ENCODE measurements around the gene TMEM167B. TPM values are rescaled to one million over a fixed set of nuclear protein-coding genes. Genes with fewer than 3 reads are reported as not detected.
"Not testable (repeated sequence)": the region's sequence is repeated elsewhere in the genome, so short reads cannot be mapped to it uniquely, and the experiment has no call there.

Gene TMEM167B
- total RNA-seq, 3 donors from 2014 or later (not counting 1 experiment from before 2014, with no cell fraction given): 61.2 to 73.0 (median 71.8) TPM

DNA sequence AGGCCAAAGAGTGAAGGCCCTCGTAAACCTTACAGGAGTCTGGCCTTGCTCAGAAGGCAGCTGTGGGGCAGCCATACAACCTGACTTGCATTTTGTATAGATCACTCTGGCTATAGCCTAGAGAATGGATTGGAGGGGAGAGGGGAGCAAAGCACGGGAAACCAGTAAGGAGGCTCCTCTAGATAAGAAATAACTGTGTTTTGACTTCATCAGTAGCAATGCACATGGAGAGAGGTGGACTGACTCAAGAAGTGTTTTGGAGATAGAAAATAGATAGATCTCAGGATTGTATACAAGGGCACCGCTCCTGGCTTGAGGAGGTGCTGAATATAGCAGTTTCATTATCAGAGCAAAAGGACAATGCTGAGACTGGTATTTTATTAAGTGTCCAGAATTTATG lies 49.8 kb downstream of the TMEM167B start:
- no peak overlapping the region for H3K4me3 Mint-ChIP-seq
- Histone ChIP-seq H3K36me3 (ENCODE audit: control insufficient read depth, insufficient read depth, low read length) (no peaks in the 10 kb centered on the region), H3K4me1 (ENCODE audit: control insufficient read depth, insufficient read depth, low read length) (no peaks in the 10 kb centered on the region), H3K4me3 (ENCODE audit: low read length) (no peak overlapping the region), H3K27ac (ENCODE audit: low read length) (no peak overlapping the region), H3K27me3 (ENCODE audit: control insufficient read depth, insufficient read depth, low read length) (no peaks in the 10 kb centered on the region), H3K9me3 (ENCODE audit: control insufficient read depth, insufficient read depth, low read length) (no peaks in the 10 kb centered on the region)
- ATAC-seq (no peak), DNase-seq (no peak)
- no peaks in the 10 kb centered on the region for H3K27me3 Mint-ChIP-seq (ENCODE audit: low read depth in 2 of 2)
- H3K27ac Mint-ChIP-seq: no peak overlapping the region
- TF ChIP-seq, protein P1, sequence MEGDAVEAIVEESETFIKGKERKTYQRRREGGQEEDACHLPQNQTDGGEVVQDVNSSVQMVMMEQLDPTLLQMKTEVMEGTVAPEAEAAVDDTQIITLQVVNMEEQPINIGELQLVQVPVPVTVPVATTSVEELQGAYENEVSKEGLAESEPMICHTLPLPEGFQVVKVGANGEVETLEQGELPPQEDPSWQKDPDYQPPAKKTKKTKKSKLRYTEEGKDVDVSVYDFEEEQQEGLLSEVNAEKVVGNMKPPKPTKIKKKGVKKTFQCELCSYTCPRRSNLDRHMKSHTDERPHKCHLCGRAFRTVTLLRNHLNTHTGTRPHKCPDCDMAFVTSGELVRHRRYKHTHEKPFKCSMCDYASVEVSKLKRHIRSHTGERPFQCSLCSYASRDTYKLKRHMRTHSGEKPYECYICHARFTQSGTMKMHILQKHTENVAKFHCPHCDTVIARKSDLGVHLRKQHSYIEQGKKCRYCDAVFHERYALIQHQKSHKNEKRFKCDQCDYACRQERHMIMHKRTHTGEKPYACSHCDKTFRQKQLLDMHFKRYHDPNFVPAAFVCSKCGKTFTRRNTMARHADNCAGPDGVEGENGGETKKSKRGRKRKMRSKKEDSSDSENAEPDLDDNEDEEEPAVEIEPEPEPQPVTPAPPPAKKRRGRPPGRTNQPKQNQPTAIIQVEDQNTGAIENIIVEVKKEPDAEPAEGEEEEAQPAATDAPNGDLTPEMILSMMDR (IDR thresholded peaks at IDR 0.05): no peak
- no peaks in the 10 kb centered on the region for H3K9me3 Mint-ChIP-seq
- intact Hi-C loops (cut with micrococcal nuclease): no loop called here
- WGBS (ENCODE audit: insufficient coverage): 98% methylated on average over 3 of the region's 3 CpGs
- H3K36me3 Mint-ChIP-seq: no peaks in the 10 kb centered on the region
- peaks cover 0 to 4% of the 10 kb centered on the region in 2 donors for H3K4me1 Mint-ChIP-seq

DNA sequence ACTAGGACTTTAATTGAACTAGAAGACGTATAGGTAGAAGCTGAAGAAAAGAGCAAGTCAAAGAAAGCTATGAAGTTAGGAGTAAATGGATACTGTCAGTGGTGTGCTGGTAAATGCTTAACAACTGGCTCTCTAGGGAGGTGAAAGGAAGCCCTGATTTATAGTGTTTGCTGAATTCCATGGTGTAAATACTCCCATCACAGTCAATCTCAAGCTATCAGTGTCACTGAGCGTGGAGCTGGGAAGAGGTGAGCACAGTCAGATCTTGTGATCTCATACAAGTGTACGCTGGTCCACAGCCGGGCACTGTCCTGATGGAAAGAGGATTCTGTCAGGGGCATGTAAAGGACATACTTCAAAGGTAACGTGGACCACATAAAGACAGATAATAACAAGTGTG lies 51.7 kb downstream of the TMEM167B start:
- Histone ChIP-seq H3K27ac (ENCODE audit: low read length) (no peak overlapping the region), H3K9me3 (ENCODE audit: control insufficient read depth, insufficient read depth, low read length) (no peaks in the 10 kb centered on the region), H3K4me3 (ENCODE audit: low read length) (no peak overlapping the region), H3K4me1 (ENCODE audit: control insufficient read depth, insufficient read depth, low read length) (no peaks in the 10 kb centered on the region), H3K27me3 (ENCODE audit: control insufficient read depth, insufficient read depth, low read length) (no peaks in the 10 kb centered on the region), H3K36me3 (ENCODE audit: control insufficient read depth, insufficient read depth, low read length) (no peaks in the 10 kb centered on the region)
- DNase-seq: no peak
- H3K4me3 Mint-ChIP-seq: no peak overlapping the region
- intact Hi-C loops (cut with micrococcal nuclease): no loop called here
- ATAC-seq: no peak
- H3K27me3 Mint-ChIP-seq (ENCODE audit: low read depth in 2 of 2): no peaks in the 10 kb centered on the region
- H3K27ac Mint-ChIP-seq: no peak overlapping the region
- TF ChIP-seq, protein P1 (IDR thresholded peaks at IDR 0.05): no peak
- no peaks in the 10 kb centered on the region for H3K9me3 Mint-ChIP-seq
- peaks cover 0 to 4% of the 10 kb centered on the region in 2 donors for H3K4me1 Mint-ChIP-seq
- H3K36me3 Mint-ChIP-seq: no peaks in the 10 kb centered on the region
- 95% methylated on average over 5 of the region's 5 CpGs for whole genome bisulfite sequencing (ENCODE audit: insufficient coverage)

GRCh38 chr1:109142725-109143124 lies 52.2 kb downstream of the TMEM167B start:
- H3K27ac Mint-ChIP-seq; H3K27ac ChIP-seq (ENCODE audit: low read length); H3K36me3 Mint-ChIP-seq; H3K4me1 ChIP-seq (ENCODE audit: control insufficient read depth, insufficient read depth, low read length); H3K27me3 Mint-ChIP-seq (ENCODE audit: low read depth in 2 of 2); H3K4me3 ChIP-seq (ENCODE audit: low read length); H3K27me3 ChIP-seq (ENCODE audit: control insufficient read depth, insufficient read depth, low read length); ATAC-seq; DNase-seq; H3K36me3 ChIP-seq (ENCODE audit: control insufficient read depth, insufficient read depth, low read length); intact Hi-C loops (cut with micrococcal nuclease); H3K9me3 ChIP-seq (ENCODE audit: control insufficient read depth, insufficient read depth, low read length); H3K4me1 Mint-ChIP-seq; H3K9me3 Mint-ChIP-seq; H3K4me3 Mint-ChIP-seq: not testable (repeated sequence)
- WGBS (ENCODE audit: insufficient coverage): 93% methylated on average over 5 of the region's 6 CpGs

Other genes starting within 250 kb of the TMEM167B start
- not detected for gene AKNAD1, start 233.7 kb upstream of the TMEM167B start, total RNA-seq
- gene GPSM2, start 213.8 kb upstream of the TMEM167B start, total RNA-seq: 1 to 10 TPM; 1.0 to 1.5 (median 1.4) TPM
- gene CLCC1, start 127.3 kb upstream of the TMEM167B start, total RNA-seq: 10 to 100 TPM; 12.8 to 25.8 (median 17.1) TPM
- 10 to 100 TPM; 15.7 to 21.3 (median 17.2) TPM for gene WDR47, start 48.7 kb upstream of the TMEM167B start, total RNA-seq
- gene TAF13, start 14.8 kb upstream of the TMEM167B start, total RNA-seq: 10 to 100 TPM; 44.4 to 54.5 (median 47.2) TPM
- 1 to 10 TPM; 6.2 to 8.3 (median 6.3) TPM for gene ELAPOR1, start 23.4 kb downstream of the TMEM167B start, total RNA-seq
- gene SARS1, start 123.2 kb downstream of the TMEM167B start, total RNA-seq: 100 to 1,000 TPM in 2 of 3 donors, 10 to 100 TPM in 1; 95.6 to 122 (median 106) TPM
- 1 to 10 TPM; 7.1 to 9.7 (median 7.4) TPM for gene CELSR2, start 158.8 kb downstream of the TMEM167B start, total RNA-seq
- gene PSRC1, start 192.4 kb downstream of the TMEM167B start, total RNA-seq: 1 to 10 TPM; 1.1 to 2.4 (median 1.9) TPM
- not detected for gene MYBPHL, start 216.2 kb downstream of the TMEM167B start, total RNA-seq